Osteoblast (primary cell): ENCODE measurements around the gene SPATS2. TPM values are rescaled to one million over a fixed set of nuclear protein-coding genes. Genes with fewer than 3 reads are reported as not detected.
A peak's percentile ranks its signal among the peaks of the same experiment; 100 is the strongest.

Source experiments
- DNase-seq: peaks from one replicate; pipeline ENCODE4 v3.0.0; 2011; ENCODE audit warnings: low spot score, mixed read lengths; ENCODE audit not compliant: insufficient read length; ENCODE audit errors: missing footprints
- H2AFZ ChIP-seq: 2 replicates; pipeline ENCODE4 v1.6.0; 2011; ENCODE audit warnings: mild to moderate bottlenecking, low read length
- H3K27ac ChIP-seq: 2 replicates; pipeline ENCODE4 v1.5.1; 2011; ENCODE audit warnings: mild to moderate bottlenecking, low read depth, low read length, moderate library complexity
- H3K27me3 ChIP-seq: 2 replicates; pipeline ENCODE4 v1.6.0; 2012; ENCODE audit warnings: mild to moderate bottlenecking, control low read depth, inconsistent platforms, low read length, moderate library complexity; ENCODE audit not compliant: insufficient read depth
- H3K36me3 ChIP-seq: 2 replicates; pipeline ENCODE4 v1.5.1; 2011; ENCODE audit warnings: mild to moderate bottlenecking, low read length, control low read depth, moderate library complexity; ENCODE audit not compliant: insufficient read depth
- H3K4me1 ChIP-seq: 2 replicates; pipeline ENCODE4 v1.5.1; 2011; ENCODE audit warnings: mild to moderate bottlenecking, low read length, control low read depth, moderate library complexity; ENCODE audit not compliant: insufficient read depth
- H3K4me2 ChIP-seq: 2 replicates; pipeline ENCODE4 v1.6.0; 2011; ENCODE audit warnings: mild to moderate bottlenecking, low read length; ENCODE audit not compliant: insufficient read depth
- H3K4me3 ChIP-seq: fragments of 200-600 bp; sonication (generic); 3 replicates; pipeline ENCODE4 v1.5.1; 2012; ENCODE audit warnings: mild to moderate bottlenecking, low read length, inconsistent platforms; ENCODE audit not compliant: insufficient read depth
- H3K79me2 ChIP-seq: 2 replicates; pipeline ENCODE4 v1.6.0; 2012; ENCODE audit warnings: mild to moderate bottlenecking, low read length, control low read depth, inconsistent platforms; ENCODE audit not compliant: insufficient read depth
- H3K9me3 ChIP-seq: 2 replicates; pipeline ENCODE4 v1.5.1; 2011; ENCODE audit warnings: low read depth, low read length, control low read depth
- H4K20me1 ChIP-seq: 2 replicates; pipeline ENCODE4 v1.6.0; 2012; ENCODE audit warnings: mild to moderate bottlenecking, low read length, control low read depth; ENCODE audit not compliant: insufficient read depth
- CTCF ChIP-seq: IDR thresholded peaks from 2 replicates; pipeline ENCODE4 v1.5.1; 2011; ENCODE audit warnings: mild to moderate bottlenecking, low read depth, low read length, moderate library complexity; ENCODE audit errors: extremely low read depth
- total RNA-seq: library from RNA; depleted of rRNA; stranded (reverse); fragments of >200 nt; gene quantifications from 2 replicates; pipeline ENCODE4 v1.2.3, GENCODE V29; 2012

The SPATS2 gene
- total RNA-seq, 1 donor = 25.7 TPM

GRCh38 chr12:49493900-49494299 is 126.6 kb downstream of the SPATS2 start:
- H3K4me3 ChIP-seq = no peak overlapping the region
- H3K4me2 ChIP-seq = no peak overlapping the region
- no peak for TF ChIP-seq CTCF
- no peak overlapping the region for H2AFZ ChIP-seq
- no peaks in the 10 kb centered on the region for H3K79me2 ChIP-seq
- no peak overlapping the region for H3K27ac ChIP-seq
- H3K27me3 ChIP-seq = no peaks in the 10 kb centered on the region
- peaks cover 22% of the 10 kb centered on the region for H3K4me1 ChIP-seq
- H4K20me1 ChIP-seq = no peaks in the 10 kb centered on the region
- no peak for DNase-seq
- no peaks in the 10 kb centered on the region for H3K9me3 ChIP-seq
- H3K36me3 ChIP-seq = peaks cover 17% of the 10 kb centered on the region

- Histone ChIP-seq H3K4me3 (no peak overlapping the region), H3K9me3 (no peaks in the 10 kb centered on the region), H2AFZ (no peak overlapping the region), H3K4me1 (no peaks in the 10 kb centered on the region), H3K27ac (no peak overlapping the region), H3K79me2 (no peaks in the 10 kb centered on the region), H3K4me2 (no peak overlapping the region), H3K36me3 (peaks cover 18% of the 10 kb centered on the region), H4K20me1 (no peaks in the 10 kb centered on the region), H3K27me3 (no peaks in the 10 kb centered on the region)
- TF ChIP-seq CTCF = no peak
- DNase-seq = no peak
Measured at GRCh38 chr12:49496417-49497360, 129.4 kb downstream of the SPATS2 start.

GRCh38 chr12:49501895-49502294 is 134.6 kb downstream of the SPATS2 start:
- Histone ChIP-seq H3K4me3 (no peak overlapping the region), H3K27ac (no peak overlapping the region), H4K20me1 (no peaks in the 10 kb centered on the region), H3K9me3 (no peaks in the 10 kb centered on the region), H2AFZ (no peak overlapping the region), H3K4me1 (peaks cover 20% of the 10 kb centered on the region), H3K79me2 (no peaks in the 10 kb centered on the region), H3K36me3 (peaks cover 13% of the 10 kb centered on the region), H3K27me3 (no peaks in the 10 kb centered on the region), H3K4me2 (no peak overlapping the region)
- no peak for TF ChIP-seq CTCF
- DNase-seq = peak; percentile 42

GRCh38 chr12:49502590-49502989 is 135.3 kb downstream of the SPATS2 start:
- Histone ChIP-seq H3K4me3 (no peak overlapping the region), H3K79me2 (no peaks in the 10 kb centered on the region), H3K27ac (peak overlapping the region; percentile 36), H3K4me1 (peaks cover 27% of the 10 kb centered on the region), H3K4me2 (no peak overlapping the region), H2AFZ (no peak overlapping the region), H3K27me3 (no peaks in the 10 kb centered on the region), H3K9me3 (no peaks in the 10 kb centered on the region), H4K20me1 (no peaks in the 10 kb centered on the region), H3K36me3 (peaks cover 11% of the 10 kb centered on the region)
- peak; percentile 68 for DNase-seq
- no peak for TF ChIP-seq CTCF
